ENCODE results near the gene FAM117B. TPM values are rescaled to one million over a fixed set of nuclear protein-coding genes. Genes with fewer than 3 reads are reported as not detected.

FAM117B gene
- total RNA-seq, 2 donors from 2014 or later = 32.1 to 34.0 TPM

DNA sequence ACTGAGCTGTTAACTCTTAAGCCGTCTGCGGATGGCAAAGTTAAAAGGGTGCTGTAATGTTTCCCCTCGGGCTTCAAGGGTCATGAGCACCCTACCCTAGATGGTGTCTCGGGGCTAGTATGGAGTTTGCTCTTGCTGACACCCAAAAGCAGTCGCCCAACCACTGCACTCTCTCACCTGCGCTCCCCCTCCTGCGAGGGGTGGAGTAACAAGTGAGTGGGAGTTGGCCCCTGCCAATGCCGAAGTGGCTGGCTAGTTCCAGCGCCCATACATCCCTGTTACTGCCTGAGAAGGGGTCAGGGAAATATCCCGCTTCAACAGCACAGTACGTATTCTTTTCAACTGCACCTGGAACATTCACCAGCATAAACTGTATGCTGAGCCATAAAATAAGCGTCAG, 47.5 kb downstream of the FAM117B start:
- no peak overlapping the region for H3K9ac ChIP-seq (ENCODE audit: extremely low read depth, low read length, poor library complexity, severe bottlenecking)
- Mint-ChIP-seq H3K9me3 (peaks cover 8% of the 10 kb centered on the region), H3K36me3 (ENCODE audit: low read depth) (peaks cover 9% of the 10 kb centered on the region), H3K4me3 (no peak overlapping the region), H3K27me3 (ENCODE audit: insufficient read depth) (no peaks in the 10 kb centered on the region), H3K4me1 (no peaks in the 10 kb centered on the region), H3K27ac (no peak overlapping the region)
- no peaks in the 10 kb centered on the region for H3K4me1 ChIP-seq (ENCODE audit: control insufficient read depth, insufficient read depth, low read length)
- no peak overlapping the region for H3K4me3 ChIP-seq (ENCODE audit: low read length)
- WGBS, 2 experiments (ENCODE audit: insufficient coverage in 1 of 2, insufficient read length in 1 of 2) = 87 to 89% methylated on average over 4 to 11 of the region's 12 CpGs
- peak; percentile 53 for DNase-seq
- H3K36me3 ChIP-seq (ENCODE audit: control insufficient read depth, insufficient read depth, low read length) = no peaks in the 10 kb centered on the region
- no peaks in the 10 kb centered on the region for H3K27me3 ChIP-seq (ENCODE audit: control insufficient read depth, insufficient read depth, low read length, poor library complexity, severe bottlenecking)
- H3K27ac ChIP-seq (ENCODE audit: low read depth, low read length) = no peak overlapping the region
- TF ChIP-seq, protein P1, sequence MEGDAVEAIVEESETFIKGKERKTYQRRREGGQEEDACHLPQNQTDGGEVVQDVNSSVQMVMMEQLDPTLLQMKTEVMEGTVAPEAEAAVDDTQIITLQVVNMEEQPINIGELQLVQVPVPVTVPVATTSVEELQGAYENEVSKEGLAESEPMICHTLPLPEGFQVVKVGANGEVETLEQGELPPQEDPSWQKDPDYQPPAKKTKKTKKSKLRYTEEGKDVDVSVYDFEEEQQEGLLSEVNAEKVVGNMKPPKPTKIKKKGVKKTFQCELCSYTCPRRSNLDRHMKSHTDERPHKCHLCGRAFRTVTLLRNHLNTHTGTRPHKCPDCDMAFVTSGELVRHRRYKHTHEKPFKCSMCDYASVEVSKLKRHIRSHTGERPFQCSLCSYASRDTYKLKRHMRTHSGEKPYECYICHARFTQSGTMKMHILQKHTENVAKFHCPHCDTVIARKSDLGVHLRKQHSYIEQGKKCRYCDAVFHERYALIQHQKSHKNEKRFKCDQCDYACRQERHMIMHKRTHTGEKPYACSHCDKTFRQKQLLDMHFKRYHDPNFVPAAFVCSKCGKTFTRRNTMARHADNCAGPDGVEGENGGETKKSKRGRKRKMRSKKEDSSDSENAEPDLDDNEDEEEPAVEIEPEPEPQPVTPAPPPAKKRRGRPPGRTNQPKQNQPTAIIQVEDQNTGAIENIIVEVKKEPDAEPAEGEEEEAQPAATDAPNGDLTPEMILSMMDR (conservative IDR thresholded peaks at IDR 0.05) = no peak
- peaks cover 17% of the 10 kb centered on the region for H3K9me3 ChIP-seq (ENCODE audit: control insufficient read depth, low read length)

DNA sequence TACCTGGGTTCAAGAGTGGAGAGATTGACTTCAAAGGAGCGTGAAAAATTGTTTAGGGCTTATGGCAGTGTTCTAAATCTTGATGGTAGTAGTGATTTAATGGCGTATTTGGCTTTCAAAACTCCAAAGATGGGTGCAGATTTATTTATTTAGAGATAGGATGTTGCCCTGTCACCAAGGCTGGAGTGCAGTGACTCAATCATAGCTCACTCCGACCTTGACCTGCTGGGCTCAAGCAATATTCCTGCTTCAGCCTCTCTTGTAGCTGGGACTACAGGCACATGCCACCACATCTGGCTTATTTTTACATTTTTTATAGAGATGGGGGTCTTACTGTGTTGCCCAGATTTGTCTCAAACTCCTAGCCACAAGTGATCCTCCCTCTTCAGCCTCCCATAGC, 52.5 kb downstream of the FAM117B start:
- Histone ChIP-seq H3K27ac (ENCODE audit: low read depth, low read length) (no peak overlapping the region), H3K27me3 (ENCODE audit: control insufficient read depth, insufficient read depth, low read length, poor library complexity, severe bottlenecking) (no peaks in the 10 kb centered on the region), H3K36me3 (ENCODE audit: control insufficient read depth, insufficient read depth, low read length) (no peaks in the 10 kb centered on the region), H3K9ac (ENCODE audit: extremely low read depth, low read length, poor library complexity, severe bottlenecking) (no peak overlapping the region), H3K4me3 (ENCODE audit: low read length) (no peak overlapping the region), H3K9me3 (ENCODE audit: control insufficient read depth, low read length) (no peaks in the 10 kb centered on the region), H3K4me1 (ENCODE audit: control insufficient read depth, insufficient read depth, low read length) (no peaks in the 10 kb centered on the region)
- no peak overlapping the region for H3K4me3 Mint-ChIP-seq
- TF ChIP-seq, protein P1 (conservative IDR thresholded peaks at IDR 0.05) = no peak
- H3K27me3 Mint-ChIP-seq (ENCODE audit: insufficient read depth) = no peaks in the 10 kb centered on the region
- DNase-seq = no peak
- 80 to 94% methylated on average over 2 to 3 of the region's 3 CpGs for WGBS, 2 experiments (ENCODE audit: insufficient coverage in 1 of 2, insufficient read length in 1 of 2)
- no peak overlapping the region for H3K27ac Mint-ChIP-seq
- H3K9me3 Mint-ChIP-seq = no peaks in the 10 kb centered on the region
- H3K36me3 Mint-ChIP-seq (ENCODE audit: low read depth) = peaks cover 2% of the 10 kb centered on the region
- no peaks in the 10 kb centered on the region for H3K4me1 Mint-ChIP-seq

DNA sequence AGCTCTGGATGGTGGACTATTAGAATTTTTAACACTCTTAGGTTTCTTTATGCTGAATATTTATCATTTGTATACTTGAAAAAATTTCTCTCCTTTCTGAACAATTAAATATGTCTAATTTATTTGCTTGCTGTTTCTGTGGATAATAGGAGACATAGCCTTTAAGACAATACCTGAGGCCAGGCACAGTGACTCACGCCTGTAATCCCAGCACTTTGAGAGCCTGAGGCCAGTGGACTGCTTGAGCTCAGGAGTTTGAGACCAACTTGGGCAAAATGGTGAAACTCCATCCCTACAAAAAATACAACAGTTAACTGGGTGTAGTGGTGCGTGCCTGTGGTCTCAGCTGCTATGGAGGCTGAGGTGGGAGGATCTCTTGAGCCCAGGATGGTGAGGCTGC, 54.7 kb downstream of the FAM117B start:
- DNase-seq = no peak
- Mint-ChIP-seq H3K4me3 (no peak overlapping the region), H3K36me3 (ENCODE audit: low read depth) (no peaks in the 10 kb centered on the region), H3K27me3 (ENCODE audit: insufficient read depth) (no peaks in the 10 kb centered on the region), H3K9me3 (no peaks in the 10 kb centered on the region), H3K4me1 (no peaks in the 10 kb centered on the region), H3K27ac (no peak overlapping the region)
- H3K4me1 ChIP-seq (ENCODE audit: control insufficient read depth, insufficient read depth, low read length) = no peaks in the 10 kb centered on the region
- H3K9me3 ChIP-seq (ENCODE audit: control insufficient read depth, low read length) = no peaks in the 10 kb centered on the region
- H3K36me3 ChIP-seq (ENCODE audit: control insufficient read depth, insufficient read depth, low read length) = no peaks in the 10 kb centered on the region
- no peak overlapping the region for H3K4me3 ChIP-seq (ENCODE audit: low read length)
- H3K9ac ChIP-seq (ENCODE audit: extremely low read depth, low read length, poor library complexity, severe bottlenecking) = no peak overlapping the region
- H3K27me3 ChIP-seq (ENCODE audit: control insufficient read depth, insufficient read depth, low read length, poor library complexity, severe bottlenecking) = no peaks in the 10 kb centered on the region
- 98 to 100% methylated on average over 1 to 2 of the region's 2 CpGs for WGBS, 2 experiments (ENCODE audit: insufficient coverage in 1 of 2, insufficient read length in 1 of 2)
- H3K27ac ChIP-seq (ENCODE audit: low read depth, low read length) = no peak overlapping the region
- TF ChIP-seq, protein P1 (conservative IDR thresholded peaks at IDR 0.05) = no peak
